ENCODE measurements around the gene POLA1.
"Not testable (repeated sequence)": the region's sequence is repeated elsewhere in the genome, so short reads cannot be mapped to it uniquely, and the experiment has no call there.

POLA1 gene

GRCh38 chrX:24693453-24694202 is at the start of gene POLA1:
POLA1 (plus strand) TSS chrX:24693918; CDS start chrX:24693962, 44 bp downstream.
- peak; percentile 83 to 88 for DNase-seq

DNA sequence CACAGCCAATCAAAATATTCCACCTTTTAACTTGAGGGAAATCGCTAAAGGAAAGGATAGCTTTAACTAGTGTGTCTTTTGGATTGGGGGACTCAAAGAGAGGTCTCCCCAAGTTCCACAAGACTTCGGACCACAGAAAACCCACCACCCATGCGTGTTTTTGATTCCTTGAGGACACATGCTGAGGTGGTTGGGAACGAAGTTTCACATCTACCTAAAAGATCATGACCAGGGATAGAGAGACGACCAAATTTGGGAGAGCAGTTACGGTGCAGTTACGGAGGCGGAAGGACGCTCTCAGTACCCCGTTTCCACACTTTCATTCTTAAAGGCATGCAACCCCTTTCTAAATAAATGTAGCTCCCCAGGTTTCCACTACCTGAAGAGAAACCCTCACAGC is 47.7 kb upstream of the POLA1 start:
- DNase-seq, result no peak

- peak in 1 of 2 experiments; percentile 19 for DNase-seq
These were observed 47.0 kb upstream of the POLA1 start for GRCh38 chrX:24646745-24647182.

DNA sequence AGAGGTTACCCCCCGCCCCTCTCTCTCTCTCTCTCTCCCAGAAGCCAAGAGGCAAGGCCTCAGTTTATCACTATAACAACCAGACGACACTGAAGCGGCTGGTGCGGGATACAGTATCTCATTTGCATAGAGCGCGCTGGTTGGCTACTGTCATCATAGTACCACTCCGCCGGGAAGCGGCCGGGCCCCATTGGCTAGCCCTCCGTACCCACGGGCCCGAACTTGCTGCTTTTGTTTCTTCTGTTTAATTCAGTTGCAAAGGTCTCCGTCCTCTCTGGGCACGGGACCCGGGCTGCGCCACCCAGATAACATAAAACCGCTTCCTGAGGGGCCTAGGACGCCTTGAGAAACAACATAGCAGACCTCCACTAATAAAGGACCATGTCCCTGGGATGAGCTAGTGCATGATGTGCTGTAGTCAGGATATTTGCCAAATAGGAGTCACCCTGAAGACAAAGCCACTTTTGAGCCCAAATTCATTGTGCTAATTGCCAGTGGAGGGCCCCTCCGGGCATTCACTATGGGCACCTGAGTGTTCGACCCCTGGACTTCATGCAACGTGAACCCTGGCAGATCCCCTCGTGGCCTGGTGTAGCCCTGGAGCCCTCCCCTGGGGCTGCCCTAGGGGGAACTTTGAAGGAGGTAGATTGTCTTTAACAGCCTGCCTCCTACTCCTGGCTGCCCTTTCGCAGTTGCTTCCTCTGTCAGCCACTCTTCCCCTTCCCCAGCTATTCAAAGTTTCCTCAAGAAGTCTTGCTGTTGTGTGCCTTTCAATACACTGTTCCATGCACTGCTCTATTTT is 46.3 kb upstream of the POLA1 start, which contains the start of gene PCYT1B:
TSS of gene PCYT1B (minus strand) at position 91 of the 802 bp plus-strand sequence. CDS start 242 bp downstream, outside the sequence.
- DNase-seq, result peak; percentile 69 to 71

GRCh38 chrX:24648495-24648894 is 45.2 kb upstream of the POLA1 start:
- DNase-seq, result no peak

- no peak for DNase-seq
These were observed 41.9 kb upstream of the POLA1 start for GRCh38 chrX:24651783-24652182.

GRCh38 chrX:24655679-24656078 is 38.0 kb upstream of the POLA1 start:
- not testable (repeated sequence) for DNase-seq

DNA sequence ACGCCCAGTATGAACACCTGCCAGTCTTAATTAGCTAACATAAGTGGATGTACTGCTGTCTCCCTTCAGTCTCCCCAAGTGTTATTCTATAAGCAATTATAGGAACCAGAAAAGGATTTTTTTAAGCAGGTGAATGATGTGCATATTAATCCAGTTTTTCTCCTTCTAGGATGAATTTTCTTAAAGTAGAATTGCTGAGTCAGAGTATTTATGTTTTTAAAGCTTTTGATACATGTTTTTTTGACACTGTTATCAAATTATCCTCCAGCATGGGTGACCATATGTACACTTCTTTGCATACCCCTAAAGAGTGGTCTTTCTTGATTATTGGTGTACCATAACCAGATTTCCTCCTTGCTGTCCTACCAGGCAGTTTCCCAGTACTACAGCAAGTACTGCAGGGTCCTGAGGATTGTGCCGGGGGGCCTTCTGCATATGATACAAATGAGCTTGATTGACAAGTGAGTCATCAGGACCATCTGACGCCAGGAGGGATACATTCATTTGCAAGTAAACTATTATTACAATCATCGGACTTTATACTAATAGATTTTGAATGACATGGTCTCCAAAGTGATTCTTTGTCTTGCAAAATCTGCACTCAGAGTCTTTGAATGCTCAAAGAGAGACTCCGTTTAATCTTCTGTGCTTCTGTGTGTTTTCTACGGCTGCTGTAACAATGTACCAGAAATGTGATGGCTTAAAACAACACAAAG is 35.9 kb upstream of the POLA1 start:
- DNase-seq, result no peak

- DNase-seq, result no peak
These were observed 35.3 kb upstream of the POLA1 start for GRCh38 chrX:24658421-24658820.

DNA sequence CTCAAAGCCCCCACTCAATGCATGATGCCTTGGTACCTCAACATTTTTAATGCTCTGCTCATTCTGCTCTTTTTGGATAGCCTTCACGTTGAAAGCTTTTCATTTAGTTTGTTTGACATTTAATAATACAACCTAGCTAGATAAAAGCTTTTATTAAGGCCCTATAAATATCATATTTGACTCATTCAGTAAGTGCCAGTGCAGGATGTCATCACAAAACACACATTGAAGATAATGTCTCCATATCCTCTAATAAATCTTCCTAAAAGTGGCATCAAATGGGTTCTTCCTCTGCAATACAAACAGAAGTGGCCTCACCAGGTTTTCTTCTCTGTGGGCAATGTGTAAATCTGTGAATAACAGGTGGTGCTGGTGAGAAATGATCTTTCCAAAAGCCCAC is 34.6 kb upstream of the POLA1 start:
- no peak for DNase-seq

DNA sequence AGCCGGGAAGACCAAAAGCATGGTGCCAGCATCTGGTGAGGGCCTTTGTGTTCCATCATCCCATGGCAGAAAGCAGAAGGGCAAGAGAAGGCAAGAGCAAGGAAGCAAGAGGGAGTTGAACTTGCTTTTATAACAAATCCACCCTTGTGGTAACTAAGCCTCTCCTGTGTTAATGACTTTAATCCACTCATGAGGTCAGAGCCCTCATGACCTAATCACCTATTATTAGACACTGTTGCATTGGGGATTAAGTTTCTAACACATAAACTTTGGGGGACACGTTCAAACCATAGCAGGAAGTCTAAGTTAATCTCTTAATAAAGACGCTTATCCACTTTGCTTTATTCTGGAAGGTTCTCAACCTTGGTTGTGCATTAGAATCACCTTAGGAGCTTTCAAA is 34.1 kb upstream of the POLA1 start:
- DNase-seq, result no peak

DNA sequence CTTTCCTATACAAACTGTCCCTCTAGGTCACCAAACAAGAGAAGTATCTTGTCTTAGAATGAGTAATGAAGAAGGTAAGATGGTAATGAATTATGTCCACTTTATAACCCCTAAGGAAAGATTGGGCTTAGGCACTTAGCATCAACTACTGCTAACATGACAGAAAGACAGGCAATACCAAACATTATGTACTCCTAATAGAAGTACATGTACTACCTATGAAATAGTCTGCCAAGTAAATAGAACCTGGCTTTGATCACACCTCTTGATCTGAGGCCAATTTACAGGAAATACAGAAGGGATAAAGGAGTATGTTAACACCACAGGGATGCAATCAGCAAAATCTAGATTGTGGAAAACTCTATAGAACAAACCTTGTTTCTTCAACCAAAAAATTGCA is 32.4 kb upstream of the POLA1 start:
- DNase-seq, result no peak

- DNase-seq, result no peak
These were observed 31.4 kb upstream of the POLA1 start for GRCh38 chrX:24662352-24662751.

DNA sequence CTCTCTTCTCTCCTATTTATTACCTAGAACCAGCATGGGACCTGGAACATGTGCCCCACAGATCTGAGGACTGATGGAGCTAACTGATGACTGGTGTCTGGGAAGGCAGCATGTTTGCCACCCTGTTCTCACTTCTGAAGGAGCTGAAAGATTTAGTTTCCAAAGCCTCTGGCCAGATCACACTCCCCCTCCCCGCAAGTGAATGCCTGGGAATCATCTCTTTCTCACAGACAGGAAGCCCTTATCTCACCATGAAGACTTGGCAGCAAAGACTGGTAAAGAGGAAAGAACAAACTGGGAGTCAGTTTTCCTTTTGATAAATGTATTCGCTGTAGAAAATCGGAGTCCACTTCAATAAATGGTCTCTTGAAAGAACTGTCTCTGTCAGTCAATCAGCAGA is 25.6 kb upstream of the POLA1 start:
- DNase-seq, result no peak

- DNase-seq, result no peak
These were observed 21.0 kb upstream of the POLA1 start for GRCh38 chrX:24672701-24673190.

GRCh38 chrX:24673424-24673823 is 20.3 kb upstream of the POLA1 start:
- no peak for DNase-seq

GRCh38 chrX:24676403-24677024 is 17.2 kb upstream of the POLA1 start:
- DNase-seq, result peak in 1 of 2 experiments; percentile 20

GRCh38 chrX:24682739-24683432 is 10.8 kb upstream of the POLA1 start:
- peak; percentile 45 to 49 for DNase-seq

- DNase-seq, result no peak
These were observed 9.7 kb upstream of the POLA1 start for GRCh38 chrX:24684048-24684447.

GRCh38 chrX:24692305-24692704 is 1.4 kb upstream of the POLA1 start:
- no peak for DNase-seq

- DNase-seq, result no peak
These were observed 1.1 kb downstream of the POLA1 start for GRCh38 chrX:24694825-24695224.

GRCh38 chrX:24696294-24696693 is 2.6 kb downstream of the POLA1 start:
- DNase-seq, result no peak
